Gastroesophageal sphincter (tissue), 4 donors: ENCODE results near the gene ARHGAP26. TPM values are rescaled to one million over a fixed set of nuclear protein-coding genes. Genes with fewer than 3 reads are reported as not detected.

ENCODE experiments used
- ATAC-seq: fragments of 150-250 bp; one replicate; pipeline ENCODE4 v1.9.1; 2016; ENCODE audit warnings: mild to moderate bottlenecking, moderate library complexity
- H3K27ac ChIP-seq, 4 donors: fragments of 200-600 bp; sonication (generic) in 3 of 4; 1 replicate in 3 of 4; 2 replicates in 1 of 4; pipeline ENCODE4 v1.5.1; 2016 to 2019
- H3K27me3 ChIP-seq: fragments of 200-600 bp; sonication (generic); one replicate; pipeline ENCODE4 v1.5.1; 2019
- H3K36me3 ChIP-seq, 2 donors: fragments of 200-600 bp; sonication (generic); one replicate each; pipeline ENCODE4 v1.5.1; 2019; ENCODE audit warnings: control low read depth in 1 of 2
- H3K4me1 ChIP-seq, 3 donors: fragments of 200-600 bp; sonication (generic); 1 replicate in 2 of 3; 2 replicates in 1 of 3; pipeline ENCODE4 v1.5.1; 2016 to 2019; ENCODE audit warnings: control low read depth in 2 of 3
- H3K4me3 ChIP-seq, 2 donors: fragments of 200-600 bp; sonication (generic); one replicate each; pipeline ENCODE4 v1.5.1; 2019; ENCODE audit warnings: mild to moderate bottlenecking in 1 of 2, moderate library complexity in 1 of 2
- H3K9me3 ChIP-seq, 3 donors: fragments of 200-600 bp; sonication (generic); one replicate each; pipeline ENCODE4 v1.5.1; 2017 to 2019; ENCODE audit warnings: control low read depth in 2 of 3
- EP300 ChIP-seq: sonication (generic); formaldehyde crosslinking; IDR thresholded peaks from one replicate; pipeline ENCODE4 v1.6.1; 2017; ENCODE audit warnings: antibody characterized with exemption, mild to moderate bottlenecking
- POLR2A ChIP-seq, 2 donors: fragments of 450-650 bp; IDR thresholded peaks; one replicate each; pipeline ENCODE4 v1.6.1; 2017; ENCODE audit warnings: antibody characterized with exemption in 2 of 2, mild to moderate bottlenecking in 2 of 2, moderate library complexity in 1 of 2
- POLR2AphosphoS5 ChIP-seq: sonication (generic); formaldehyde crosslinking; IDR thresholded peaks from one replicate; pipeline ENCODE4 v1.6.1; 2017; ENCODE audit warnings: antibody characterized with exemption
- WGBS, 2 donors: methylation state at CpG; one replicate each; pipeline ENCODE4 v1.1.5; 2018; ENCODE audit warnings: low coverage in 1 of 2; 5-methylcytosine and 5-hydroxymethylcytosine counted together
- total RNA-seq, 4 donors: library from RNA; depleted of rRNA; stranded (reverse); fragments of >200 nt; gene quantifications; one replicate each; pipeline ENCODE4 v1.1.0, GENCODE V29; 2016
- TF ChIP-seq, protein P1 (sequence below), 4 experiments: fragments of 200-600 bp in 2 of 4; fragments of 450-650 bp in 2 of 4; sonication (generic) in 1 of 4; IDR thresholded peaks; one replicate each; pipeline ENCODE4 v1.5.1; 2017 to 2019; ENCODE audit warnings: antibody characterized with exemption in 4 of 4, mild to moderate bottlenecking in 2 of 4, moderate library complexity in 2 of 4

Gene ARHGAP26
- total RNA-seq, 4 donors from 2014 or later, result 15.2 to 41.7 (median 31.7) TPM

GRCh38 chr5:142864290-142865260 is 94.4 kb downstream of the ARHGAP26 start:
- TF ChIP-seq, protein P1, sequence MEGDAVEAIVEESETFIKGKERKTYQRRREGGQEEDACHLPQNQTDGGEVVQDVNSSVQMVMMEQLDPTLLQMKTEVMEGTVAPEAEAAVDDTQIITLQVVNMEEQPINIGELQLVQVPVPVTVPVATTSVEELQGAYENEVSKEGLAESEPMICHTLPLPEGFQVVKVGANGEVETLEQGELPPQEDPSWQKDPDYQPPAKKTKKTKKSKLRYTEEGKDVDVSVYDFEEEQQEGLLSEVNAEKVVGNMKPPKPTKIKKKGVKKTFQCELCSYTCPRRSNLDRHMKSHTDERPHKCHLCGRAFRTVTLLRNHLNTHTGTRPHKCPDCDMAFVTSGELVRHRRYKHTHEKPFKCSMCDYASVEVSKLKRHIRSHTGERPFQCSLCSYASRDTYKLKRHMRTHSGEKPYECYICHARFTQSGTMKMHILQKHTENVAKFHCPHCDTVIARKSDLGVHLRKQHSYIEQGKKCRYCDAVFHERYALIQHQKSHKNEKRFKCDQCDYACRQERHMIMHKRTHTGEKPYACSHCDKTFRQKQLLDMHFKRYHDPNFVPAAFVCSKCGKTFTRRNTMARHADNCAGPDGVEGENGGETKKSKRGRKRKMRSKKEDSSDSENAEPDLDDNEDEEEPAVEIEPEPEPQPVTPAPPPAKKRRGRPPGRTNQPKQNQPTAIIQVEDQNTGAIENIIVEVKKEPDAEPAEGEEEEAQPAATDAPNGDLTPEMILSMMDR (IDR thresholded peaks at IDR 0.05), result no peak
- peak; percentile 32 for TF ChIP-seq POLR2AphosphoS5
- no peak overlapping the region for H3K4me3 ChIP-seq
- no peaks in the 10 kb centered on the region for H3K9me3 ChIP-seq
- peak overlapping the region in 2 of 4 donors; percentile 73 to 79 for H3K27ac ChIP-seq
- no peaks in the 10 kb centered on the region for H3K27me3 ChIP-seq
- WGBS, 2 donors, result 89 to 91% methylated on average over 12 to 13 of the region's 13 CpGs
- ATAC-seq, result no peak
- H3K36me3 ChIP-seq, result no peaks in the 10 kb centered on the region
- H3K4me1 ChIP-seq, result peaks cover 14 to 76% (median 39%) of the 10 kb centered on the region in 3 donors

DNA sequence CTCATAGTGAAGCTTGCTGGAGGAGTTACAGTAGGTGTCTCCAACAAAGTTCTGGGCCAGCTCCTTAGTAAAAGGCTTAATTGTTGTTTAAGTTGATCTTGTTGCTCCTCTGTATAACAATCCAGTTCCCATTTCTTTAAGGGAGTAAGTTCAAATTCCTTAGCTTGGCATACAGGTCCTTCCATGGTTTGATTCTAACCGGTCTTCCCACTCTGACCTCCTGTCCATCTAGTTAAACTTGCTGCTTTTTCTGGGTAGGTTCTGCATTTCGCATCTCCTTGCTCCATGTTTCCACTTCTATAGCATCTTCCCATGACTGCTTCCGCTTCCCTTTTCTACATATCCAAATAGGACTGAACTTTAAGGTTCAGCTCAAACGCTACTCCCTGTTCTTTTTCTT is 95.5 kb downstream of the ARHGAP26 start:
- no peak overlapping the region for H3K4me3 ChIP-seq
- ATAC-seq, result no peak
- H3K27ac ChIP-seq, result no peak overlapping the region
- TF ChIP-seq POLR2A (IDR thresholded peaks at IDR 0.05) (no peak), POLR2AphosphoS5 (no peak)
- H3K9me3 ChIP-seq, result no peaks in the 10 kb centered on the region
- WGBS, 2 donors, result 83 to 100% methylated on average over 2 to 4 of the region's 4 CpGs
- H3K4me1 ChIP-seq, result peaks cover 12 to 76% (median 37%) of the 10 kb centered on the region in 3 donors
- no peaks in the 10 kb centered on the region for H3K27me3 ChIP-seq
- no peaks in the 10 kb centered on the region for H3K36me3 ChIP-seq

GRCh38 chr5:142866563-142867275 is 96.5 kb downstream of the ARHGAP26 start:
- Histone ChIP-seq H3K9me3 (no peaks in the 10 kb centered on the region), H3K27ac (peak overlapping the region in 1 of 4 donors; percentile 26), H3K27me3 (no peaks in the 10 kb centered on the region), H3K36me3 (no peaks in the 10 kb centered on the region), H3K4me3 (no peak overlapping the region), H3K4me1 (peaks cover 8 to 76% (median 33%) of the 10 kb centered on the region in 3 donors)
- peak; percentile 24 for ATAC-seq
- TF ChIP-seq POLR2AphosphoS5, result peak; percentile 21
- TF ChIP-seq, protein P1 (IDR thresholded peaks at IDR 0.05), result peak; percentile 49 to 85 (median 80)
- TF ChIP-seq POLR2A (IDR thresholded peaks at IDR 0.05), result no peak
- WGBS, 2 donors, result 49 to 56% methylated on average over 9 to 10 of the region's 10 CpGs

DNA sequence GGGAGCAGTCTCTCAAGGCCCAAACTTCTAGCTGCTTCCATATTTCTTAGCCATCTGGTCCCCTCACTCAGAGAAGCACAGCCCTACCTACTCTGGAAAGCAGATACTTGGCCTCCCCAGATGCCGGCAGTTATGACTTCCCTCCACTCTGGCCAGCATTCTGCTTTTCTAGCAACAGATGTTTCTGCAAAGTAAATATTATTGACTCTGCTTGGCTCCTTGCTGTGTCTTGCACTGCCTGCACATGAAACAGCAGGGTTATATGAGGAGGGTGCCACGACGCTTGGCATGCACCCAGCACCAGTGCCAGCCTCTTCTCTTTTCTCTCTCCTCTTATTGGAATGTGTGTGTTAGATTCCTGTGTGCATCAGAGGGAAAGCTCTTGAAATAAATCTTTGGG is 99.7 kb downstream of the ARHGAP26 start:
- no peak for TF ChIP-seq POLR2A (IDR thresholded peaks at IDR 0.05)
- peak; percentile 42 for TF ChIP-seq POLR2AphosphoS5
- 6 to 13% methylated on average over 3 of the region's 3 CpGs for WGBS, 2 donors
- Histone ChIP-seq H3K4me3 (no peak overlapping the region), H3K27me3 (no peaks in the 10 kb centered on the region), H3K9me3 (no peaks in the 10 kb centered on the region), H3K27ac (peak overlapping the region in 1 of 4 donors; percentile 18), H3K4me1 (peaks cover 0 to 65% (median 15%) of the 10 kb centered on the region in 3 donors), H3K36me3 (no peaks in the 10 kb centered on the region)
- peak; percentile 34 for ATAC-seq

DNA sequence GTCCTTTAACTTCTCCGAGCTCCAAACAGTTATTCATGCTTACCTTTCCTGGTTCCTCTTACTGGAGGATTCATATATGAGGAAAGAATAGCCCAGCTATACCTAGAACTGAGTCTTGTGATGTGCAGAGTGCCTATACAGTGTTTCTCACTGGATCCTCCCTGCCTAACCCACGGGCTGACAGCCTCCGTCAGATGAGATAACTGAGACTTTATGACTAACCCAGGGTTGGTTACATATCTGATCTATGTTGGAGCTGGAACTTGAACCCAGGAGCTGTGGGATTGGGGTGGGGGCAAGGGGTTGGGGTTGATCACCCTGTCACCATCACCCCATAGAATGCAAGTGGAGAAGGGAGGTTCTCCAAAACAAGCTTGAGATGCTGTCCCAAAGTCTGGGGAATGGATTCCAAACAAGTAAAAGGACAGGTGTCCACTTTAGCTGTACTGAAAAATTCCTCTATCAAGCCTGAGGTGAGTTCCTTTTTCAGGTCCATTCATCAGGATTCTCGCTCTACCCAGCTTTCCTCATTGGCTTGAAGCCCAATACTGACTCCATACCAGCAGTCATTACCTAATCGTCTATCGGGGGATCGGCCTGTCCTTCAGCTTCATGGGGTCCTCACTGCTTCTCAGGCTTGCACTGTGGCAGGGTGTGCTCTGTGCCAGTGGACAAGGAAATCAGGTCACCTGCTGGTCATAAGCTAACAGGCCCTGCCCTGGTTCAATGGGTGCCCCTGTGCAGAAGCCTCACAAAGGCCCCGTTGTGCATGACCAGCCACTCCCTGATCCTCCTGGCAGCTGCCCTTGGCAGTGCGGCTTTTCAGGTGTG is 100.6 kb downstream of the ARHGAP26 start:
- no peaks in the 10 kb centered on the region for H3K27me3 ChIP-seq
- no peak overlapping the region for H3K4me3 ChIP-seq
- no peak for ATAC-seq
- WGBS, 2 donors, result 100% methylated on average over 1 to 4 of the region's 9 CpGs
- H3K4me1 ChIP-seq, result peaks cover 0 to 63% (median 15%) of the 10 kb centered on the region in 3 donors
- H3K36me3 ChIP-seq, result no peaks in the 10 kb centered on the region
- TF ChIP-seq POLR2A (IDR thresholded peaks at IDR 0.05) (no peak), EP300 (no peak), POLR2AphosphoS5 (no peak)
- TF ChIP-seq, protein P1 (IDR thresholded peaks at IDR 0.05), result no peak
- H3K9me3 ChIP-seq, result no peaks in the 10 kb centered on the region
- peak overlapping the region in 1 of 4 donors; percentile 18 for H3K27ac ChIP-seq
